Non-pigmented ciliary epithelial cell (primary cell): ENCODE data around the gene CSPG4.
"Not testable (repeated sequence)": the region's sequence is repeated elsewhere in the genome, so short reads cannot be mapped to it uniquely, and the experiment has no call there.

Source experiments
- DNase-seq: peaks from one replicate; pipeline ENCODE4 v3.0.0-alpha.2; 2010; ENCODE audit warnings: low read depth

Gene CSPG4

DNA sequence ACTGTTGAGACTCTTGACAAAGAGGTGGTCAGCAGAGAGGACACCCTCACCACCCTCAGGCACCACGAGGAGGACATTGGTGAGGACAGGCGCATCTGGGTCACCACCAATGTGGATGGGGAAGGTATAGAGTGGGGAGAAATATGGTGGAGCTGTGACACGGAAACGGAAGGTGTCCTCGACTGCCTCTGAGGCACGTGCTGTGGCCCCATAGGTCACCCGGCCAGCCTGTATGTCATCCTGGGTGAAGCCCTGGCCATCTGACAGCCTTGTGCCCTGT, 24.4 kb downstream of the CSPG4 start:
- no peak for DNase-seq

DNA sequence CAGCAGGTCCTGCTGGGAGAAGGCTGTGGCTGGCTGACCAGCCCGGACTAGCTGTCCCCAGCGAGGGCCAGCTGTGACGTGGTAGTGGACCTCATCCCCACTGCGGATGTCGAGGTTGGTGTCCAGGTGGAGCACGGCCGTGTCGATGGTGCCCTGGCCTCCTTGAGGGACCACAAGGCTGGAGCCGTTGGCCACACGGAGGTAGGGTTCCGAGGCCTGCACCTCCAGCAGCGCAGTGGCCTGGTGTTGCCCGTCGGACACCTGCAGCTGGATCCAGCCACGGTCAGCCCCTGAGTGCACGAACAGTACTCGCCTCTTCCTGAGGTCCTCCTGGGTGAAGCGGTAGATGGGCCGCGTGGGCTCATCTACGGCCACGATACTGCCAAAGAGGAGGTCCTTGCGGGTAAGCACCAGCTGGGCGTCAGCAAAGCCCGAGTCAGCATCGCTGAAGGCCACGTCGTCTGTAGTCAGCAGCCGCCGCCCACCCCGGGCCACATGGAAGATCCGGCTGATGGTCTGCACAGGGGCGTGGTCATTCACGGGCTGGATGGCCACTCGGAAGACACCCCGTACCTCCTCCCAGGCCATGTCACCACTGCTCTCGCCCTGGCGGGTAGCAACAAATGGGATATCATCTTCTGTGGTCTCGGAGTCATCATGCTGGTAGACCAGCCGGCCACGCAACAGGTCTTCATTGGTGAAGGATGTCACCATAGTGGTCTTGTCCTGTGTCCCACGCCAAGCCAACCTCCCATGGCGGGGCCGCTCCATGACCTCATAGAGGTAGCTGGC, 25.0 kb downstream of the CSPG4 start:
- DNase-seq = no peak

DNA sequence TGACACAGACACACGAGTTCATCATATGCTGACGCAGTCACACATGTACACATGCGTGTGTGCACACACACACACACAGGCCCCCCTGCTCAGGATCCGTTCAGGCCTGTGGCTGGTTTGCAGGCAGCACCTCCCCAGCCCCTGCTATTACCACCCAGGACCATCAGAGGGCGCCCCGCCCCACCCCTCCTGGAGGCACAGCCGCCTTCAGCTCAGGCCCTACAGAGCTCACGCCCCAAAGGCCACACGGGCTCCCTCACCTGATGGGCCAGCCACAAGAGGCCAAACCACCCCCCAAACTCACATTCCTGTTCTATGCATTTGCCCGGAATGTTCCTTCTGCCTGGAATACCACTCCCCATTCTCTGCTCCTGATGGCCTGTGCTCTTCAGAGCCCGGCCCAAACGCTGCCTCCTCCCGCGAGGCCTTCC, 26.4 kb downstream of the CSPG4 start:
- DNase-seq = not testable (repeated sequence)

GRCh38 chr15:75685195-75685594, 27.5 kb downstream of the CSPG4 start:
- no peak for DNase-seq

GRCh38 chr15:75684648-75685047, 28.0 kb downstream of the CSPG4 start:
- DNase-seq = no peak

- not testable (repeated sequence) for DNase-seq
Measured at GRCh38 chr15:75683646-75684312, 28.9 kb downstream of the CSPG4 start.

DNA sequence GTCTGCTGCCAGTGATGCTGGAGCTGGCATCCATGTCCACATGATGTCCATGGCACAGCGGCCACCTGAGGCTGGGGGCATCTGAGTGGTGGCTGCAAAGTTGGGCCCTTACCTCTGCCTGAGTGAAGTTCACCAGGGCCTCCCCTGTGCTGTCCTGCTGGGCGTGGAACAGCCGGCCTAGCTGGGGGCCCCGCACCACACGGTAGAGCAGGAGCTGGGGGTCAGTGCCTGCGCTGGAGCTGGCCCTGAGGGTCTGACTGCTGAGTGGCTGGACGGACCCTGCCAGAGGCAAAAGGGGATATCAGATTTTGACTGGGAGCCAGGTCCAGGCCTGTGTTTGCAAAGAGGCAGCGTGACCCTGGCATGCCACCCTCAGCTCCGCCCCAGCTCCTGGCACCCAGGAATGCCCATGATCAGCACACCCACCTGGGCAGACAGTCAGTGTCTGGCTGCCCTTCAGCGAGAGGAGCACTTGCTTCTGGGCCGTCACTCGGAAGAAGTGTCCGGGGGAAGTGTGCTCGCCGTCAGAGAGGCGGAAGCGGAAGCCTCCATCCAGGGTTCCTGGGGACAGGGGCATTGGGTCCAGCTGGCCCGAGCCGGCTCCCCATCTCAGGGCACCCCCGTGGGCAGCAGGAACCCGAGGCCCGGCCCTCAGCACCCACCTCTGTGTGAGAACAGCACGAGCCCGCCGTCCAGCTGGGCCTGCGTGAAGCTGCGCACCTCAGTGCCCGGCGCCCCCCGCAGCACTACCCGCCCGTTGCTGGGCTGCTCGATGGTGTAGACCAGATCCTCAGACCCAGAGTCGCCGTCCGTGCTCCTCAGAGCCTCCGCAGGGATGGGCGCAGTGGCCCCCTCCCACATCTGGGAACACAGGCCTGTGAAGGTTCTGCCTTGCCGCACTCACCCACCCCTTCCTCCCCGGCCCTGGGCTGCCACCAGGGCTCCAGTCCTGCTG, 30.2 kb downstream of the CSPG4 start:
- DNase-seq = no peak

GRCh38 chr15:75680007-75680789, 32.5 kb downstream of the CSPG4 start:
- no peak for DNase-seq

DNA sequence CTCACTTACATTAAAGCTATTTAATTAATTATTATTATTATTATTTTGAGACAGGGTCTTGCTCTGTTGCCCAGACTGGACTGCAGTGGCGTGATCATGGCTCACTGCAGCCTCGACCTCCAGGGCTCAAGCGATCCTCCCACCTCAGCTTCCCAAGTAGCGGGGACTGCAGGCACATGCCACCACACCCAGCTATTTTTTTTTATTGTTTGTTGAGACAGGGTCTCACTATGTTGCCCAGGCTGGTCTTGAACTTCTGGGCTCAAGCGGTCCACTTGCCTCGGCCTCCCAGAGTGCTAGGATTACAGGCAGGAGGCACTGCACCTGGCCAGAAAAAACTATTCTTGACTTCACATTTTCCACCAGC, 34.3 kb downstream of the CSPG4 start:
- DNase-seq = not testable (repeated sequence)

DNA sequence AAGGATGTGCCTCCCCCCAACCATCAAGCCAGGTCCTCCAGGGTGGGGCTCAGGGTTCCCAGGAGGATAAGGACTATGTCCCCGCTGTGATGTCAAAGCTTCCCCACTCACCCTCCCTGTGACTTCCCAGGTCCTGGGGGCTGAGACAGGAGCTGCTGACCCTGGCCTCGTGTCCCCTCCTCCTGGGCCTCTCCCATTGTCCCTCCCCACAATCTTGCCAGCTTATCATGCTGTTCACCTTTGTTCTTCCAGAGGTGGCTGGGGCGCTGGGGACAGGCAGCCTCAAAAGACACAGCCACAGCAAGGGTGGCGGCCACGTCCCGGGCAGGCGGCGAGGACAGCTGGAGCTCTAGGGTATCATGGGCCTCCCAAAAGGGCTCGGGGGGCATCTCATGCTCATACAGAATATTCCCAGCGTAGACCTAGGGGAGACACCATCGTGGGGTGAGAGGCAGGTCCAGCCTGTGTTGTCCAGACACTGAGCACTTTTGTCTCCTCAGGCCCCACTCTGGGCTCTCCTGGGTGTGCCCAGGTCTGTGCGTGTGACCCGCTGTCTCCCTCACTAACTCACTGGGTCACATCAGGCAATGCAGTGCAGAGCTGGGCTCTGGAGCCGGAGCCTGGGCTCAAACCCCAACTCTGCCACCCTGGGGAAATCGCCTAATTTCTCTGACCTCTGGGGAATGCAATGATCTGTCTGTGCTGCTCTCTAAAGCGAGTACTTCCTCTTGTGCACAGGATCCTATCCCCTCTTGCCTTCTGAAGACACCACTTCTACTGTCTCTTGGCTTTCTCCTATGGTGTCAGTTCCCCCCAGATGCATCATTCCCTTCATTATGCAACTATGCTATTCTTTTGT, 35.0 kb downstream of the CSPG4 start:
- DNase-seq = no peak

DNA sequence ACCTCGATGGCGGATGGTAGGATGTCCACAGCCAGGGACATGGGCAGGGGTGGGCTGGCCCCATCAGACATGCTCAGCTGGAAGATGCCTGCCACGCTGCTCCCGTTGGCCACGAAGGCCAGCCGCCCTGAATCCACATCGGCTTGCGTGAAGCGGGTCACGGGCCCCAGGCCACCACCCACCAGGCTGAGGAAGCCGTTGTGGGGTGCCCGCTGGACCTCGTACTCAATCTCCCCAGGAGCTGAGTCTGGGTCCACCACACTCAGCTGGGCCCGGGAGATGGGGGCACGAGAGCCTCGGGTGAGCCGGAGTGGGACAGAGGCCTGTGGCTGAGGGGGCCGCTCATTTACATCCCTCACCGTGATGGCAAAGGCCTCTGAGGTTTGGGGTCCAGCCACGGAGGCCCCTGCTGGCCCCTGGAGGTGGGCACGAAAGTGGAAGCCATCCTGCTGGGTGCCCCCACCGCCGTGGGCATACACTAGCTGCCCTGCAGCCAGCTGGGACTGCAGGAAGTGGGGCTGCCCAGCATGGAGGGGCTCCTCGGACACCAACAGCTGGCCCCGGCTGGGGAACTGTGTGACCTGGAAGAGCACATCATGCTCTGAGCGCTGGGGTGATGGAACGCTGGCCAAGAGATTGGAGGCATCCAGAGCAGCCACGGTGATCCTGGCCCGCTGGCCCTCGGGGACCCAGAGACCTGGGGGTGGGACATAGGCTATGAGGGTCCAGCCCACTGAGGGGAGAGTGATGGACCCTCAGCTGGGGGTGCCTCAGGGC, 35.8 kb downstream of the CSPG4 start:
- no peak for DNase-seq

- DNase-seq = no peak
Measured at GRCh38 chr15:75675579-75676404, 36.9 kb downstream of the CSPG4 start.

DNA sequence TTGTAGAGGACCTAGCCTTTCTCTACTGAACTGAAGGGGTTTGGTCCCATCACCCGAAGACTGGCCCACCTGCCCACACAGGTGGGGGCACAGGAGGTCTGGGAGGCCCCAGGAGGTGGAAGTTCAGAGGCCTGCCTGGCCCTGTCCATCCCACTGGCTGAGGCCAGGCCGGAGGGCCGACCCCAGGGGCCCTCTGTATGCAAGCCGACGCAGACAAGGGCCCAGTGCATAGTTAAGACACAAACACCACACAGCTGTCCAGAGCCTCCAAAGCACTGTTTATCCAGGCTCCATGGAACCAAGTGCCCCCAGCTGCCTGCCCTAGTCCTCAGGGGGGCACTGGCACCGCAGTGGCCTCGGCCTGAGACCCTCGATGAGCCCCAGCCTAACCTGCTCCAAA, 38.3 kb downstream of the CSPG4 start:
- no peak for DNase-seq

GRCh38 chr15:75673426-75674235, 39.0 kb downstream of the CSPG4 start:
- no peak for DNase-seq

GRCh38 chr15:75672646-75673425, 39.8 kb downstream of the CSPG4 start:
- DNase-seq = peak; percentile 59

DNA sequence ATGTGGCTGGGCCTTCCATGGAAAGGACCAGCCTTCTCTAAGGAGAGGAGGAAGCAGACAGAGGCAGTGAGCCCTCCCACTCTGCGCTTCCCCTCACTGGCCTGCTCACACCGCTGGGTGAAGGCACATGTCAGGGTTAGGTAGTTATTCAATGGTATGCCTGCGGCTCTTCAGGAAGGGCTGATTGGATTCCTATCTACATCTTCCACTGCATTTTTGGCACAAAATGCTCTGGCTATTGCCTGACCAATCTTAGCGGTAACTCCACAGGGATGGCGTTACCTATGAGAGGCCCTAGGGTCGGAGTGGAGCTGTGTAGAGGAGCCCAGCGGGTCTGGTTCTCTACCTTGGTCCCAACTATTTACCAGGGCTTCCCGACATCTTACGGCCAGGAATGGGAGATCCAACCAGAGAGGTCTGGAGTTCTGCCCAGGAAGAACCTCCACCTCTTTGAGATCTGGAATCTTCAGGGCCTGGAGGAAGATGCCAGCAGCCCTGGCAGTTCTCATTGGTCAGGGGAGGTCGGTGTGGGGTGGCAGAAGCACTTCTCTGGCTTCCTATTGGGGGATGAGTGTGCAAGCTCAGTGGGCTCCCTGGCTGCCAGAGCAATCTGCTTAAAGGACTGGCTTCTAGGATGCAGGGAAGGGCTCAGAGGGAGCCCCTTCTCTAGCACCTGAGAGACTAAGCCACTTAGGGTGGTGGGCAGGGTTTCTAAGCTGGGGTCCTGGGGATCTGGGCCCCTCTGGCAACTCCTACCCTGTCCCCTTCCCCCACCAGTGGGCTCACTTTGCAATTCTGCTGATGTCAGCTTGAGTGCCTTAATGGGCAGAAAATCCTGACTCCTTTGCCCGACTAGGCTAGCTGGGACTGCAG, 40.7 kb downstream of the CSPG4 start:
- no peak for DNase-seq

- no peak for DNase-seq
Measured at GRCh38 chr15:75669879-75670212, 42.8 kb downstream of the CSPG4 start.
